SK-N-SH (cell line): ENCODE measurements around the gene HOXB8. TPM values are rescaled to one million over a fixed set of nuclear protein-coding genes. Genes with fewer than 3 reads are reported as not detected.

Source experiments
- CTCF ChIA-PET: fragments of 300-600, 350-600 bp; formaldehyde crosslinking; extraction: SDS; loops from one replicate; lab custom pipeline; 2021; lab: Yijun Ruan, JAX
- POLR2A ChIA-PET: fragments of 350-600 bp; sonication (Branson Sonifier 250); formaldehyde crosslinking; extraction: SDS; loops from one replicate; lab custom pipeline; 2020; ENCODE audit warnings: antibody characterized with exemption, inconsistent platforms; lab: Yijun Ruan, JAX
- DNase-seq: peaks from one replicate; pipeline ENCODE4 v3.0.0; 2012
- H2AFZ ChIP-seq: fragments of 200-600 bp; sonication (generic); 2 replicates; pipeline ENCODE4 v1.8.1; 2016; ENCODE audit warnings: antibody characterized with exemption, mild to moderate bottlenecking, low read depth
- H3F3A ChIP-seq: fragments of 200-600 bp; sonication (generic); replicated peaks from 2 replicates; pipeline ENCODE3; 2016; ENCODE audit warnings: antibody characterized with exemption, mild to moderate bottlenecking; ENCODE audit not compliant: insufficient read depth
- H3K27ac ChIP-seq, 2 experiments: fragments of 200-500 bp in 1 of 2; fragments of 200-600 bp in 1 of 2; sonication (Bioruptor generic) in 1 of 2; sonication (generic), shearing (Covaris generic) in 1 of 2; 2 replicates each; pipeline versions ENCODE4 v1.5.1 to v1.6.1; 2014 to 2016; ENCODE audit warnings: low read depth in 2 of 2, inconsistent platforms in 1 of 2, low read length in 1 of 2, mild to moderate bottlenecking in 1 of 2, mixed read lengths in 1 of 2
- H3K27me3 ChIP-seq: fragments of 200-600 bp; sonication (generic), shearing (Covaris generic); 2 replicates; pipeline ENCODE4 v1.6.1; 2016; ENCODE audit warnings: mixed run types; ENCODE audit not compliant: insufficient read depth
- H3K36me3 ChIP-seq, 2 experiments: fragments of 200-500 bp in 1 of 2; fragments of 200-600 bp in 1 of 2; sonication (Bioruptor generic) in 1 of 2; sonication (generic) in 1 of 2; replicated peaks in 1 of 2; 2 replicates each; pipeline versions ENCODE3 to v1.5.1; 2014 to 2016; ENCODE audit warnings: low read length in 1 of 2, mild to moderate bottlenecking in 1 of 2; ENCODE audit not compliant: insufficient read depth in 2 of 2, control insufficient read depth in 1 of 2
- H3K4me1 ChIP-seq, 2 experiments: fragments of 200-500 bp in 1 of 2; fragments of 200-600 bp in 1 of 2; sonication (Bioruptor generic) in 1 of 2; sonication (generic), shearing (Covaris generic) in 1 of 2; 2 replicates each; pipeline versions ENCODE4 v1.5.1 to v1.6.1; 2014 to 2016; ENCODE audit warnings: low read depth in 1 of 2, low read length in 1 of 2, mixed run types in 1 of 2; ENCODE audit not compliant: insufficient read depth in 2 of 2, control insufficient read depth in 1 of 2
- H3K4me2 ChIP-seq: fragments of 200-600 bp; sonication (generic), shearing (Covaris generic); 2 replicates; pipeline ENCODE4 v1.6.1; 2017; ENCODE audit warnings: mixed run types
- H3K4me3 ChIP-seq, 2 experiments: fragments of 200-500 bp in 1 of 2; fragments of 200-600 bp in 1 of 2; sonication (Bioruptor generic) in 1 of 2; sonication (generic), shearing (Covaris generic) in 1 of 2; 2 replicates each; pipeline versions ENCODE4 v1.5.1 to v1.8.1; 2014 to 2016; ENCODE audit warnings: low read depth in 2 of 2, inconsistent platforms in 1 of 2, low read length in 1 of 2, mild to moderate bottlenecking in 1 of 2, mixed read lengths in 1 of 2, moderate library complexity in 1 of 2
- H3K79me2 ChIP-seq: fragments of 200-600 bp; sonication (generic); 2 replicates; pipeline ENCODE4 v1.8.1; 2017; ENCODE audit warnings: mild to moderate bottlenecking; ENCODE audit not compliant: insufficient read depth
- H3K9ac ChIP-seq: fragments of 200-600 bp; sonication (generic); 2 replicates; pipeline ENCODE4 v1.6.1; 2017; ENCODE audit warnings: mixed run types
- H3K9me2 ChIP-seq: fragments of 200-600 bp; sonication (generic); 2 replicates; pipeline ENCODE4 v1.6.1; 2017; ENCODE audit warnings: mixed run types
- H3K9me3 ChIP-seq: fragments of 200-600 bp; sonication (generic); 2 replicates; pipeline ENCODE4 v1.6.1; 2017; ENCODE audit warnings: mixed run types, mild to moderate bottlenecking, moderate library complexity
- H4K20me1 ChIP-seq: fragments of 200-600 bp; sonication (generic); 2 replicates; pipeline ENCODE4 v1.6.1; 2017; ENCODE audit warnings: mild to moderate bottlenecking, mixed run types; ENCODE audit not compliant: insufficient read depth
- CHD2 ChIP-seq: fragments of 150-350 bp; IDR thresholded peaks from 2 replicates; pipeline ENCODE4 v1.6.1; 2018; ENCODE audit warnings: low read length; ENCODE audit not compliant: partially characterized antibody
- CTCF ChIP-seq: fragments of 200-600 bp; sonication (generic); IDR thresholded peaks from 2 replicates; pipeline ENCODE4 v1.6.1; 2017; ENCODE audit warnings: antibody characterized with exemption, mild to moderate bottlenecking, moderate library complexity
- FOXM1 ChIP-seq: IDR thresholded peaks from 2 replicates; pipeline ENCODE4 v1.4.0; 2012; ENCODE audit warnings: low read depth, mild to moderate bottlenecking
- GABPA ChIP-seq: IDR thresholded peaks from 2 replicates; pipeline ENCODE4 v1.4.0; 2012; ENCODE audit warnings: low read depth, mild to moderate bottlenecking
- GATA2 ChIP-seq: sonication (generic); formaldehyde crosslinking; IDR thresholded peaks from 2 replicates; pipeline ENCODE4 v1.5.0; 2020; ENCODE audit warnings: mild to moderate bottlenecking, missing genetic modification reagents
- IRF3 ChIP-seq: fragments of 150-350 bp; IDR thresholded peaks from 2 replicates; pipeline ENCODE4 v1.6.1; 2016; ENCODE audit warnings: mild to moderate bottlenecking, low read depth, low read length
- JUND ChIP-seq: IDR thresholded peaks from 2 replicates; pipeline ENCODE4 v1.4.0; 2012
- MXI1 ChIP-seq: IDR thresholded peaks from 2 replicates; pipeline ENCODE4 v1.6.1; 2012; ENCODE audit warnings: mild to moderate bottlenecking, low read depth, low read length, improper control_type of control experiment
- NFIC ChIP-seq: IDR thresholded peaks from 2 replicates; pipeline ENCODE4 v1.4.0; 2012; ENCODE audit warnings: borderline replicate concordance
- NRF1 ChIP-seq: IDR thresholded peaks from 2 replicates; pipeline ENCODE4 v1.6.1; 2012; ENCODE audit warnings: low read depth, mild to moderate bottlenecking, low read length
- PBX3 ChIP-seq: IDR thresholded peaks from 2 replicates; pipeline ENCODE4; 2012
- POLR2AphosphoS5 ChIP-seq: IDR thresholded peaks from 2 replicates; pipeline ENCODE4 v1.6.1; 2012; ENCODE audit warnings: low read depth, low read length
- REST ChIP-seq: IDR thresholded peaks from 2 replicates; pipeline ENCODE4 v1.6.1; 2012; ENCODE audit warnings: mild to moderate bottlenecking, low read depth, low read length, moderate library complexity
- TEAD4 ChIP-seq: IDR thresholded peaks from 2 replicates; pipeline ENCODE4 v1.4.0; 2012; ENCODE audit warnings: mild to moderate bottlenecking, borderline replicate concordance; ENCODE audit not compliant: insufficient read depth
- WGBS: methylation state at CpG from one replicate; pipeline ENCODE4 v1.1.6; 2017; ENCODE audit warnings: low lambda C conversion rate; 5-methylcytosine and 5-hydroxymethylcytosine counted together
- polyA plus RNA-seq, 3 experiments: library from polyadenylated mRNA; depleted of rRNA; stranded (reverse); fragments of >200 nt; gene quantifications; 2 replicates each; pipeline ENCODE4 v1.2.3, GENCODE V29; 2012

The HOXB8 gene
- polyA plus RNA-seq, 1 of the 3 experiments (the other 2 are of a cell fraction): not detected

- H3K4me2 ChIP-seq: no peak overlapping the region
Observed at GRCh38 chr17:48637323-48638260, 22.5 kb upstream of the HOXB8 start.

More at GRCh38 chr17:48637323-48638260, 22.5 kb upstream of the HOXB8 start:
- peaks cover 100% of the 10 kb centered on the region for H3K27me3 ChIP-seq
- WGBS: 11% methylated on average over 18 of the region's 18 CpGs
- no peaks in the 10 kb centered on the region for H3K36me3 ChIP-seq
- DNase-seq: no peak
- no peaks in the 10 kb centered on the region for H3F3A ChIP-seq
- H4K20me1 ChIP-seq: no peaks in the 10 kb centered on the region
- POLR2A ChIA-PET: no interaction called here
- no peaks in the 10 kb centered on the region for H3K4me1 ChIP-seq
- H3K27ac ChIP-seq: no peak overlapping the region
- CTCF ChIA-PET: interaction anchor here (0.8 to 4.6 kb wide), 23 partner anchors 7 to 653 kb away, joined by 3 to 50 read pairs (median 5); partner anchors contain the start of gene HOXB9
- H2AFZ ChIP-seq: no peak overlapping the region
- H3K9me2 ChIP-seq: no peaks in the 10 kb centered on the region
- H3K4me3 ChIP-seq: no peak overlapping the region
- H3K9ac ChIP-seq: no peak overlapping the region
- TF ChIP-seq CTCF (no peak), POLR2AphosphoS5 (no peak), MXI1 (no peak), NRF1 (no peak), IRF3 (no peak), CHD2 (no peak), GATA2 (CRISPR knock-in tag) (no peak), PBX3 (no peak), JUND (no peak), GABPA (no peak), NFIC (no peak), TEAD4 (no peak), REST (no peak), FOXM1 (no peak)
- H3K9me3 ChIP-seq: no peaks in the 10 kb centered on the region
- no peaks in the 10 kb centered on the region for H3K79me2 ChIP-seq
